ENCODE data around the gene PPP2R2D.

GRCh38 chr10:131975796-131976195 lies 75.0 kb downstream of the PPP2R2D start:
- TF ChIP-seq SUZ12 (IDR thresholded peaks at IDR 0.05; ENCODE audit: extremely low read depth, insufficient read depth, insufficient read length) (no peak), YY1 (IDR thresholded peaks at IDR 0.05; ENCODE audit: insufficient read depth, insufficient read length) (no peak), ZNF274 (IDR thresholded peaks at IDR 0.05; ENCODE audit: low read depth, low read length) (no peak)

All from NT2/D1 (cell line).